Measurements from ENCODE around the gene RFC1. TPM values are rescaled to one million over a fixed set of nuclear protein-coding genes. Genes with fewer than 3 reads are reported as not detected.
"Not testable (repeated sequence)": the region's sequence is repeated elsewhere in the genome, so short reads cannot be mapped to it uniquely, and the experiment has no call there.

The RFC1 gene
- total RNA-seq, 4 donors from 2014 or later = 17.2 to 30.6 (median 18.6) TPM

DNA sequence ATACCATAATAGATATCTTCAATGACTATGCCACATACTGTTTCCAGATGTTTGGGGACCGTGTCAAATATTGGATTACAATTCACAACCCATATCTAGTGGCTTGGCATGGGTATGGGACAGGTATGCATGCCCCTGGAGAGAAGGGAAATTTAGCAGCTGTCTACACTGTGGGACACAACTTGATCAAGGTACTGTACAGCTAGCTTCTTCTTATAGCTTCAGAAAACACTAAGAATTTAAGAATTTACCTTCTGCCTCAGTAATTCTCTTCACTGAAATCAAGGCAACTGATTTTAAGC lies 41.4 kb upstream of the RFC1 start:
- WGBS, 2 donors (ENCODE audit: low coverage in 1 of 2) = 40 to 52% methylated on average over 1 of the region's 1 CpG
- in situ Hi-C loops (cut with MboI; ENCODE audit: low pct_ligation_motif_present in 1 of 4, low pct_unique_long_range_greater_than_20kb in 1 of 4, low sequenced_read_pairs in 3 of 4) = no loop called here

GRCh38 chr4:39406763-39407583 lies 40.8 kb upstream of the RFC1 start, which contains the start of gene KLB:
Gene KLB (plus strand): TSS chr4:39406930. CDS start chr4:39406950, 20 bp downstream.
- H3K9me3 ChIP-seq = no peaks in the 10 kb centered on the region
- no peaks in the 10 kb centered on the region for H3K36me3 ChIP-seq
- 46 to 50% methylated on average over 7 to 12 of the region's 12 CpGs for WGBS, 2 donors (ENCODE audit: low coverage in 1 of 2)
- H3K4me3 ChIP-seq = peak within 1 kb of the TSS in 1 of 4 donors; percentile 3
- intact Hi-C loops (cut with DNase I; ENCODE audit: low total_unique reads) = no loop called here
- DNase-seq = peak; percentile 48
- peaks cover 0 to 5% (median 0%) of the 10 kb centered on the region in 4 donors for H3K4me1 ChIP-seq
- H3K27ac ChIP-seq = no peak within 1 kb of the TSS
- in situ Hi-C loops (cut with MboI; ENCODE audit: low pct_ligation_motif_present in 1 of 4, low pct_unique_long_range_greater_than_20kb in 1 of 4, low sequenced_read_pairs in 3 of 4) = no loop called here
- no peaks in the 10 kb centered on the region for H3K27me3 ChIP-seq
- TF ChIP-seq POLR2A (IDR thresholded peaks at IDR 0.05) (no peak), POLR2AphosphoS5 (IDR thresholded peaks at IDR 0.05) (no peak), EP300 (IDR thresholded peaks at IDR 0.05; ENCODE audit: low read depth) (no peak)
- TF ChIP-seq, protein P1, sequence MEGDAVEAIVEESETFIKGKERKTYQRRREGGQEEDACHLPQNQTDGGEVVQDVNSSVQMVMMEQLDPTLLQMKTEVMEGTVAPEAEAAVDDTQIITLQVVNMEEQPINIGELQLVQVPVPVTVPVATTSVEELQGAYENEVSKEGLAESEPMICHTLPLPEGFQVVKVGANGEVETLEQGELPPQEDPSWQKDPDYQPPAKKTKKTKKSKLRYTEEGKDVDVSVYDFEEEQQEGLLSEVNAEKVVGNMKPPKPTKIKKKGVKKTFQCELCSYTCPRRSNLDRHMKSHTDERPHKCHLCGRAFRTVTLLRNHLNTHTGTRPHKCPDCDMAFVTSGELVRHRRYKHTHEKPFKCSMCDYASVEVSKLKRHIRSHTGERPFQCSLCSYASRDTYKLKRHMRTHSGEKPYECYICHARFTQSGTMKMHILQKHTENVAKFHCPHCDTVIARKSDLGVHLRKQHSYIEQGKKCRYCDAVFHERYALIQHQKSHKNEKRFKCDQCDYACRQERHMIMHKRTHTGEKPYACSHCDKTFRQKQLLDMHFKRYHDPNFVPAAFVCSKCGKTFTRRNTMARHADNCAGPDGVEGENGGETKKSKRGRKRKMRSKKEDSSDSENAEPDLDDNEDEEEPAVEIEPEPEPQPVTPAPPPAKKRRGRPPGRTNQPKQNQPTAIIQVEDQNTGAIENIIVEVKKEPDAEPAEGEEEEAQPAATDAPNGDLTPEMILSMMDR (IDR thresholded peaks at IDR 0.05) = no peak

More for the DNA sequence above, 41.4 kb upstream of the RFC1 start:
- Histone ChIP-seq H3K27ac (no peak overlapping the region), H3K27me3 (no peaks in the 10 kb centered on the region), H3K4me1 (peaks cover 0 to 5% (median 0%) of the 10 kb centered on the region in 4 donors), H3K9me3 (no peaks in the 10 kb centered on the region), H3K36me3 (no peaks in the 10 kb centered on the region), H3K4me3 (no peak overlapping the region)
- TF ChIP-seq EP300 (IDR thresholded peaks at IDR 0.05; ENCODE audit: low read depth) (no peak), POLR2AphosphoS5 (IDR thresholded peaks at IDR 0.05) (no peak), POLR2A (IDR thresholded peaks at IDR 0.05) (no peak)
- TF ChIP-seq, protein P1 (IDR thresholded peaks at IDR 0.05) = no peak
- no peak for DNase-seq
- intact Hi-C loops (cut with DNase I; ENCODE audit: low total_unique reads) = no loop called here

- H3K27me3 ChIP-seq; DNase-seq; in situ Hi-C loops (cut with MboI; ENCODE audit: low pct_ligation_motif_present in 1 of 4, low pct_unique_long_range_greater_than_20kb in 1 of 4, low sequenced_read_pairs in 3 of 4); H3K36me3 ChIP-seq; intact Hi-C loops (cut with DNase I; ENCODE audit: low total_unique reads); H3K4me3 ChIP-seq; H3K27ac ChIP-seq; H3K9me3 ChIP-seq; H3K4me1 ChIP-seq: not testable (repeated sequence)
- WGBS, 2 donors (ENCODE audit: low coverage in 1 of 2) = 74 to 75% methylated on average over 4 to 6 of the region's 6 CpGs
Observed at GRCh38 chr4:39401640-39402039, 35.5 kb upstream of the RFC1 start.

DNA sequence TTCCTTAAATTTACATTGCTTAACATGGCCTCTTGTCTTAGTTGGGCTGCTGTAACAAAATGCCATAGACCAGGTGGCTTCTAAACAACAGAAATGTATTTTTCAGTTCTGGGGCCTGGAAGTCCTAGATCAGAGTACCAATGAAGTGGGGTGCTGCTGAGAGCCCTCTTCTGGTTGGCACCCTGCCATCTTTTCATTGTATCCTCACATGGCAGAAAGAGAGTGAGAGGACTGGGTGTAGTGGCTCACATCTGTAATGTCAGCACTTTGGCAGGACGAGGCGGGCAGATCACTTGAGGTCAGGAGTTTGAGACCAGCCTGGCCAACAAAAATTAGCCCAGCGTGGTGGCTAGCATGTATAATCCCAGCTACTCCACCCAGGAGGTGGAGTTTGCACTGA lies 28.5 kb upstream of the RFC1 start:
- Histone ChIP-seq H3K27me3 (no peaks in the 10 kb centered on the region), H3K4me1 (no peaks in the 10 kb centered on the region), H3K36me3 (no peaks in the 10 kb centered on the region), H3K4me3 (no peak overlapping the region), H3K9me3 (no peaks in the 10 kb centered on the region), H3K27ac (no peak overlapping the region)
- no peak for DNase-seq
- in situ Hi-C loops (cut with MboI; ENCODE audit: low pct_ligation_motif_present in 1 of 4, low pct_unique_long_range_greater_than_20kb in 1 of 4, low sequenced_read_pairs in 3 of 4) = no loop called here
- TF ChIP-seq, protein P1 (IDR thresholded peaks at IDR 0.05) = no peak
- no peak for TF ChIP-seq POLR2A (IDR thresholded peaks at IDR 0.05)
- no peak for TF ChIP-seq POLR2AphosphoS5 (IDR thresholded peaks at IDR 0.05)
- TF ChIP-seq EP300 (IDR thresholded peaks at IDR 0.05; ENCODE audit: low read depth) = no peak
- WGBS, 2 donors (ENCODE audit: low coverage in 1 of 2) = 75% methylated on average over 3 of the region's 3 CpGs; no CpG with 5 or more reads in 1 of the 2 donors
- intact Hi-C loops (cut with DNase I; ENCODE audit: low total_unique reads) = no loop called here
